Measurements from ENCODE around the gene HS6ST2.

The HS6ST2 gene

GRCh38 chrX:132786217-132786616, 172.2 kb downstream of the HS6ST2 start:
- DNase-seq, result no peak

- no peak for DNase-seq
Observed at GRCh38 chrX:132778917-132779316, 179.5 kb downstream of the HS6ST2 start.

GRCh38 chrX:132776486-132777210, 181.8 kb downstream of the HS6ST2 start:
- no peak for DNase-seq

GRCh38 chrX:132775263-132775823, 183.1 kb downstream of the HS6ST2 start:
- DNase-seq, result no peak

GRCh38 chrX:132774010-132774714, 184.3 kb downstream of the HS6ST2 start:
- DNase-seq, result no peak

- DNase-seq, result no peak
Observed at GRCh38 chrX:132769609-132770008, 188.8 kb downstream of the HS6ST2 start.

- no peak for DNase-seq
Observed at GRCh38 chrX:132766452-132766851, 192.0 kb downstream of the HS6ST2 start.

- DNase-seq, result no peak
Observed at GRCh38 chrX:132763528-132763927, 194.9 kb downstream of the HS6ST2 start.

- no peak for DNase-seq
Observed at GRCh38 chrX:132758759-132759158, 199.7 kb downstream of the HS6ST2 start.

- DNase-seq, result no peak
Observed at GRCh38 chrX:132757066-132757623, 201.3 kb downstream of the HS6ST2 start.

- no peak for DNase-seq
Observed at GRCh38 chrX:132756439-132756838, 202.0 kb downstream of the HS6ST2 start.

- no peak for DNase-seq
Observed at GRCh38 chrX:132751063-132751690, 207.3 kb downstream of the HS6ST2 start.

- no peak for DNase-seq
Observed at GRCh38 chrX:132750331-132751062, 207.9 kb downstream of the HS6ST2 start.

- DNase-seq, result no peak
Observed at GRCh38 chrX:132749406-132749805, 209.0 kb downstream of the HS6ST2 start.

- no peak for DNase-seq
Observed at GRCh38 chrX:132748909-132749308, 209.5 kb downstream of the HS6ST2 start.

- no peak for DNase-seq
Observed at GRCh38 chrX:132748268-132748667, 210.2 kb downstream of the HS6ST2 start.

GRCh38 chrX:132745593-132745992, 212.8 kb downstream of the HS6ST2 start:
- no peak for DNase-seq

GRCh38 chrX:132744470-132744869, 214.0 kb downstream of the HS6ST2 start:
- no peak for DNase-seq

- no peak for DNase-seq
Observed at GRCh38 chrX:132743086-132743485, 215.3 kb downstream of the HS6ST2 start.

GRCh38 chrX:132742246-132742645, 216.2 kb downstream of the HS6ST2 start:
- no peak for DNase-seq

GRCh38 chrX:132741689-132742088, 216.7 kb downstream of the HS6ST2 start:
- no peak for DNase-seq

- DNase-seq, result no peak
Observed at GRCh38 chrX:132740316-132741123, 217.9 kb downstream of the HS6ST2 start.

All from NCI-H2081 treated with DMSO at 0.1 percent for 48 hours (cell line).